GM12878 (cell line): ENCODE data around the gene ANKS4B. TPM values are rescaled to one million over a fixed set of nuclear protein-coding genes. Genes with fewer than 3 reads are reported as not detected.
A peak's percentile ranks its signal among the peaks of the same experiment; 100 is the strongest.

Experiments
- ASH2L ChIP-seq: fragments of 300-600, 200-600 bp; sonication (generic); IDR thresholded peaks from 2 replicates; pipeline ENCODE4 v1.6.1; 2017; ENCODE audit warnings: low read depth, mild to moderate bottlenecking, borderline replicate concordance
- CHD1 ChIP-seq: IDR thresholded peaks from 2 replicates; pipeline ENCODE4 v1.6.1; 2012; ENCODE audit warnings: low read depth, low read length, improper control_type of control experiment
- CUX1 ChIP-seq: IDR thresholded peaks from 2 replicates; pipeline ENCODE4 v1.6.1; 2012; ENCODE audit warnings: improper control_type of control experiment, low read depth, low read length; ENCODE audit not compliant: insufficient replicate concordance
- E2F8 ChIP-seq: fragments of 450-650 bp; IDR thresholded peaks from 2 replicates; pipeline ENCODE4 v1.6.1; 2018; ENCODE audit warnings: mild to moderate bottlenecking, low read depth, moderate library complexity; ENCODE audit not compliant: partially characterized antibody
- ETV6 ChIP-seq, 2 experiments: fragments of 450-650 bp in 1 of 2; IDR thresholded peaks in 1 of 2; conservative IDR thresholded peaks in 1 of 2; 2 replicates each; pipeline ENCODE4 v1.6.1; 2014; ENCODE audit warnings: antibody characterized with exemption in 1 of 2, borderline replicate concordance in 1 of 2, low read depth in 1 of 2, mild to moderate bottlenecking in 1 of 2, moderate library complexity in 1 of 2
- EZH2 ChIP-seq: IDR thresholded peaks from 2 replicates; pipeline ENCODE4 v1.6.1; 2012; ENCODE audit warnings: low read depth, mild to moderate bottlenecking, control low read depth, inconsistent platforms, low read length, borderline replicate concordance; ENCODE audit not compliant: control insufficient read depth
- FOS ChIP-seq: IDR thresholded peaks from 3 replicates; pipeline ENCODE4 v1.6.1; 2011; ENCODE audit warnings: borderline replicate concordance; ENCODE audit not compliant: insufficient read length; ENCODE audit errors: extremely low read depth
- IKZF1 ChIP-seq: fragments of 450-650 bp; conservative IDR thresholded peaks from 2 replicates; pipeline ENCODE4 v1.6.1; 2017; ENCODE audit warnings: antibody characterized with exemption, mild to moderate bottlenecking
- IRF5 ChIP-seq: fragments of 450-650 bp; IDR thresholded peaks from 2 replicates; pipeline ENCODE4 v1.6.1; 2017; ENCODE audit warnings: borderline replicate concordance
- MYB ChIP-seq: fragments of 150-350 bp; IDR thresholded peaks from 2 replicates; pipeline ENCODE4 v1.6.1; 2014; ENCODE audit warnings: mild to moderate bottlenecking, low read depth, low read length, borderline replicate concordance
- RAD21 ChIP-seq: IDR thresholded peaks from 2 replicates; pipeline ENCODE4 v1.6.1; 2011; ENCODE audit warnings: mild to moderate bottlenecking, low read depth, low read length, moderate library complexity; ENCODE audit not compliant: insufficient read depth
- SMARCA5 ChIP-seq: fragments of 450-650 bp; IDR thresholded peaks from 2 replicates; pipeline ENCODE4 v1.6.1; 2017; ENCODE audit warnings: mild to moderate bottlenecking
- ZBED1 ChIP-seq: IDR thresholded peaks from 2 replicates; pipeline ENCODE4 v1.6.1; 2016; ENCODE audit warnings: borderline replicate concordance
- ZBTB40 ChIP-seq: fragments of 450-650 bp; IDR thresholded peaks from 2 replicates; pipeline ENCODE4 v1.6.1; 2016; ENCODE audit warnings: mild to moderate bottlenecking, moderate library complexity, borderline replicate concordance
- ZNF384 ChIP-seq: IDR thresholded peaks from 2 replicates; pipeline ENCODE4 v1.6.1; 2012; ENCODE audit warnings: low read depth, mild to moderate bottlenecking, low read length, improper control_type of control experiment, borderline replicate concordance
- polyA plus RNA-seq, 11 experiments: library from polyadenylated mRNA; depleted of rRNA in 4 of 11; unstranded in 6 of 11; stranded (reverse) in 5 of 11; fragments of >200 nt; fragmentation: Nextera tagmentation in 4 of 11; fragmentation: Illumina TruSeq in 1 of 11; extraction: Ambion mirVana in 4 of 11; extraction: Trizol in 1 of 11; gene quantifications; 1 replicate in 1 of 11; 2 replicates in 10 of 11; pipeline versions ENCODE4 v1.2.1 to v1.2.3, GENCODE V29; 2011 to 2016; ENCODE audit warnings: inconsistent platforms in 2 of 11, missing spikeins in 2 of 11, low read depth in 1 of 11
- total RNA-seq, 4 experiments: library from RNA; depleted of rRNA in 3 of 4; stranded (reverse); fragments of >200 nt in 3 of 4; fragmentation: Illumina TruSeq in 1 of 4; extraction: Trizol in 1 of 4; gene quantifications; 2 replicates each; pipeline versions ENCODE4 v1.2.1 to v1.2.3, GENCODE V29; 2013 to 2021

Gene ANKS4B
- total and polyA plus RNA-seq, 10 of the 15 experiments (the other 5 are each of a cell fraction or from before 2014, with no cell fraction given) = 0.01 to 0.11 (median 0.05) TPM; not detected in 6

- TF ChIP-seq CUX1 (no peak), IRF5 (no peak), CHD1 (no peak), ZNF384 (no peak), ETV6 (conservative IDR thresholded peaks at IDR 0.05 in 1 of 2, IDR thresholded peaks at IDR 0.05 in 1 of 2; ENCODE audit: borderline replicate concordance in 1 of 2, low read depth in 1 of 2) (no peak), E2F8 (no peak), ASH2L (no peak), IKZF1 (peak; percentile 91), ZBTB40 (no peak), SMARCA5 (peak; percentile 90), FOS (no peak), MYB (no peak), EZH2 (no peak), ZBED1 (no peak), RAD21 (no peak)
Measured at GRCh38 chr16:21301168-21301894, 67.8 kb downstream of the ANKS4B start (continued).
